ENCODE results near the gene MTM1. TPM values are rescaled to one million over a fixed set of nuclear protein-coding genes. Genes with fewer than 3 reads are reported as not detected.

The MTM1 gene
- total RNA-seq, 1 donor from 2014 or later: 12.1 TPM

DNA sequence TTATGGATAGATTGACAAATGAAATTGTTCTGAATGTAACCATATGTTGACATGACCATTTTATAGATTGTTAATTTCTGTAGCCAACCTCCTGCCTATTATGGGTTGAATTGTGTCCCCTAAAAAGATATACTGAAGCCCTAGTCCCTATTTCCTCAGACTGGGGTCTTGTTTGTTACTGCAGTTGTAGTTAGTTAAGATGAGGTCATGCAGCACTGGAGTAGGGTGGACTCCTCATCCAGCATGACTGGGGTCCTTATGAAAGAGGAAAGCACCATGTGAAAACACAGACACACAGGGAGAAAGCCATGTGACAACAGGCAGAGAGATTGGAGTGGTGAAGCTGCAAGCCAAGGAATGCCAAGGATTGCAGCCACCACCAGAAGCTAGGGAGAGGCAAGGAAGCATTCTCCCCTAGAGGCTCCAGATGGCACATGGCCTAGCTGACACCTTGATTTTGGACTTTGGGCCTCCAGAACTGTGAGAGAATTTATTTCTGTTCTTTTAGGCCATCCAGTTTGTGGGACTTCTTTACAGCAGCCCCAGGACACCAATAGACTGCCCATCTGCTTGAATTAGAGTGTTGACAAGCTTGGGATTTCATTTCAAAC lies 14.0 kb downstream of the MTM1 start:
- no peaks in the 10 kb centered on the region for H3K4me1 Mint-ChIP-seq (ENCODE audit: low read depth)
- no peak overlapping the region for H3K27ac Mint-ChIP-seq
- no peak for DNase-seq (ENCODE audit: low spot score, unreplicated experiment)
- peaks cover 11% of the 10 kb centered on the region for H3K9me3 Mint-ChIP-seq (ENCODE audit: low read depth)
- H3K27me3 Mint-ChIP-seq: no peaks in the 10 kb centered on the region
- H3K4me3 Mint-ChIP-seq (ENCODE audit: low read depth): no peak overlapping the region
- TF ChIP-seq, protein P1, sequence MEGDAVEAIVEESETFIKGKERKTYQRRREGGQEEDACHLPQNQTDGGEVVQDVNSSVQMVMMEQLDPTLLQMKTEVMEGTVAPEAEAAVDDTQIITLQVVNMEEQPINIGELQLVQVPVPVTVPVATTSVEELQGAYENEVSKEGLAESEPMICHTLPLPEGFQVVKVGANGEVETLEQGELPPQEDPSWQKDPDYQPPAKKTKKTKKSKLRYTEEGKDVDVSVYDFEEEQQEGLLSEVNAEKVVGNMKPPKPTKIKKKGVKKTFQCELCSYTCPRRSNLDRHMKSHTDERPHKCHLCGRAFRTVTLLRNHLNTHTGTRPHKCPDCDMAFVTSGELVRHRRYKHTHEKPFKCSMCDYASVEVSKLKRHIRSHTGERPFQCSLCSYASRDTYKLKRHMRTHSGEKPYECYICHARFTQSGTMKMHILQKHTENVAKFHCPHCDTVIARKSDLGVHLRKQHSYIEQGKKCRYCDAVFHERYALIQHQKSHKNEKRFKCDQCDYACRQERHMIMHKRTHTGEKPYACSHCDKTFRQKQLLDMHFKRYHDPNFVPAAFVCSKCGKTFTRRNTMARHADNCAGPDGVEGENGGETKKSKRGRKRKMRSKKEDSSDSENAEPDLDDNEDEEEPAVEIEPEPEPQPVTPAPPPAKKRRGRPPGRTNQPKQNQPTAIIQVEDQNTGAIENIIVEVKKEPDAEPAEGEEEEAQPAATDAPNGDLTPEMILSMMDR (IDR thresholded peaks at IDR 0.05; ENCODE audit: unreplicated experiment): no peak
- no peaks in the 10 kb centered on the region for H3K36me3 Mint-ChIP-seq (ENCODE audit: insufficient read depth)

DNA sequence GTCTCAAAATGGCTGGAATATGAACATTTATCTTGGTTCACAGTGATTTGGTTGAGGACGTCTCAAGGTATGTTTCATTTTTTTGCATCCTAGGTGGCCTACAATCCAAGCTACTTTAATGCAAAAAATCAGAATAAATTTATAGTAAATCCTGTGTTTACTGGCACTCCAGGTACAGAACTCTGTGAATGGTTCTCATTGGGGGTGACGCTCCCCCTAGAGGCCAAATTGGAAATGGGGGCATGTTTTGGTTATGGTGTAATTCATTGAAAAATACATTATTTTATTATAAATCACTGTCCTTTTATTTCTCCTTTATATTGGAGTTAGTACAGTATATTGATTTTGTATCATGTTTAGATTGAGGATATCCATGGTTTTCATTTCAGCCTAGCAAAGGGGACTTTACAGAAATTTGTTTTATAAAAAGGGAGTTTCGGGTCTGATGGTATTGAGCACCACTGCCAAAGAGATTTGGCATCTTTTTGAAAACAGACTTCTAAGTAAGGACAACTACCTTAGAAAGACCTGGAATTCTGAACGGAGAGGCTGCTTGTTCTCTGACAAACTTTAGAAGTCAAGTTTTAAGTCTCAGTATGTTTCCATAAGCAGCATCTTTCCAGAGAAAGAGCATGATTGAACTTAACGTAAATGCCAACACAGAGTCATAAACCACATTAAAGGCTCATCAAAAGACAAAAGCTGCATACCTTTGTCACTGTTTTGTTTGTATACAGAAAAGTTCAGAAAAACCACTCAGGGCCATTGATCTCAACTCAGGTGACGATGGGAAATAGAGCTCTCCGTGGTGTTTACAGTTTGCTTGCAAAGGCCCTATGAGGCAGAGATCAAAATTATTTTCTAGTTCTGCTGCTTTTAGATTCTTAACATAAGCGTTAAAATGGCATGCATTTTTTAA lies 19.4 kb downstream of the MTM1 start:
- Mint-ChIP-seq H3K4me1 (ENCODE audit: low read depth) (no peaks in the 10 kb centered on the region), H3K4me3 (ENCODE audit: low read depth) (no peak overlapping the region), H3K27me3 (no peaks in the 10 kb centered on the region), H3K36me3 (ENCODE audit: insufficient read depth) (no peaks in the 10 kb centered on the region), H3K27ac (no peak overlapping the region), H3K9me3 (ENCODE audit: low read depth) (peaks cover 16% of the 10 kb centered on the region)
- no peak for DNase-seq (ENCODE audit: low spot score, unreplicated experiment)
- TF ChIP-seq, protein P1 (IDR thresholded peaks at IDR 0.05; ENCODE audit: unreplicated experiment): peak; percentile 68

DNA sequence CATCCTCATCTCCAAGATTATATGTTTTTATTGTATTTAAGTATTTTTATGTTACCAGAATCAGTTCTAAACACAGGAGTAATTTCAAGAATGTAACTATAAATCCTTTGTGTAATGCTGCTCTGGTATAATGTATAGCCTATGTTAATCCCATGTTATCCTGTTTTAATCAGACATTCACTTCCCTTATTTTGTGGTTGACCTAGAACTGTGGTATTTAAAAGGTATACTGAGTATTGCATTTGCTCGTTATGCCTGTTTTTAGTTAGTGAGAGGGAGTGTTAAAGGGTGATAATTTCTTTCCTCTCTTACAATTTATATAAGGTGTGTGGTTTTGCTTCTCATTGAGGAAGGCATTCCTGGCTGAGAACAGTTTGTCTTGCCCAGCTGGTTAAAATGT lies 26.2 kb downstream of the MTM1 start:
- Mint-ChIP-seq H3K4me3 (ENCODE audit: low read depth) (no peak overlapping the region), H3K27ac (no peak overlapping the region), H3K36me3 (ENCODE audit: insufficient read depth) (no peaks in the 10 kb centered on the region), H3K27me3 (no peaks in the 10 kb centered on the region), H3K9me3 (ENCODE audit: low read depth) (peaks cover 7% of the 10 kb centered on the region), H3K4me1 (ENCODE audit: low read depth) (no peaks in the 10 kb centered on the region)
- DNase-seq (ENCODE audit: low spot score, unreplicated experiment): no peak
- TF ChIP-seq, protein P1 (IDR thresholded peaks at IDR 0.05; ENCODE audit: unreplicated experiment): no peak

DNA sequence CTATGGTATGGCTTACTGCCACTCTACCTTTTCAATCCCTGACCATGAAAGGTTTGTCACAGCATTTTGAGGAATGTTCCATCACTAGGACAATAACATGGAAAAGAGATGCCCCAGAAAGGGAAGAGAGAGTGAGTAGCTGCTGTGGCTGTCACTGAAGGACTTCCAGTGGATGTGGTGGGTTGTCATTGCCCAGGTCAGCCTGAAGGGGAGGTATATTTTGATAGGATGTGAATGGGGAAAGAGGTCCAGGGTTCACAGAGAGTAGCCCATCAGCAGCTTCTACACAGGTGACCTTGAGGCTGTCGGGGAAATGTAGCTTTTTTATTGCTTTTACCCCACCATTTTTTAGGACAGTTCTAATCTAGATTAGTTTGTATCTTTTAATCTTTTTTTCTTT lies 30.8 kb downstream of the MTM1 start:
- peaks cover 8% of the 10 kb centered on the region for H3K36me3 Mint-ChIP-seq (ENCODE audit: insufficient read depth)
- no peaks in the 10 kb centered on the region for H3K4me1 Mint-ChIP-seq (ENCODE audit: low read depth)
- TF ChIP-seq, protein P1 (IDR thresholded peaks at IDR 0.05; ENCODE audit: unreplicated experiment): no peak
- H3K9me3 Mint-ChIP-seq (ENCODE audit: low read depth): peaks cover 16% of the 10 kb centered on the region
- no peak overlapping the region for H3K4me3 Mint-ChIP-seq (ENCODE audit: low read depth)
- H3K27ac Mint-ChIP-seq: no peak overlapping the region
- no peak for DNase-seq (ENCODE audit: low spot score, unreplicated experiment)
- no peaks in the 10 kb centered on the region for H3K27me3 Mint-ChIP-seq

DNA sequence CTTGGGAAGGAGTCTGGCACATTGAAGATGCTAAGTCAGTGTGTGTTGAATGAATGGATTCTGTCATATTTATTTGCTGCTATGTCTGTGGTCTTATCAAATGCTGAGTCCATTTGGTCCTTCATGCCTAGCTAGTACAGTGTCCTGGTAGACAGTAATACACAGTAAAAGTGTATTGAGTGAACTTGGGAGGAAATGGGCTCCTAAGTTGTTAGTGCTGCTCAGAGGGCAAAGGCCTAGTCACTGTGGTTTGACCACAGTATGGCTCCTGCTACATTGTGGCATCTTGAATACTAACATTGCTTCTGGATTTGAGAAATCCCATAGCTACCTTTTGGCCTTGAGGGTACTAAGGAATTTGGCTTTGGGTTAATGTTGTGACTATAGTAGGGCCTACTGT lies 33.9 kb downstream of the MTM1 start:
- TF ChIP-seq, protein P1 (IDR thresholded peaks at IDR 0.05; ENCODE audit: unreplicated experiment): no peak
- H3K27me3 Mint-ChIP-seq: no peaks in the 10 kb centered on the region
- H3K4me3 Mint-ChIP-seq (ENCODE audit: low read depth): no peak overlapping the region
- DNase-seq (ENCODE audit: low spot score, unreplicated experiment): no peak
- peaks cover 17% of the 10 kb centered on the region for H3K36me3 Mint-ChIP-seq (ENCODE audit: insufficient read depth)
- peaks cover 24% of the 10 kb centered on the region for H3K9me3 Mint-ChIP-seq (ENCODE audit: low read depth)
- H3K27ac Mint-ChIP-seq: no peak overlapping the region
- H3K4me1 Mint-ChIP-seq (ENCODE audit: low read depth): no peaks in the 10 kb centered on the region
